NCI-H2107 treated with DMSO at 0.1 percent for 48 hours (cell line): ENCODE measurements around the gene KDM4C.
"Not testable (repeated sequence)": the region's sequence is repeated elsewhere in the genome, so short reads cannot be mapped to it uniquely, and the experiment has no call there.

Experiments
- DNase-seq: peaks from one replicate; lab custom pipeline; 2025; ENCODE audit not compliant: unreplicated experiment; lab: John Stamatoyannopoulos, UW

The KDM4C gene

GRCh38 chr9:6757456-6758247 is at the start of gene KDM4C:
TSS of gene KDM4C (plus strand) at chr9:6757973. CDS start at chr9:6792989, 35,016 bp downstream.
- DNase-seq = peak; percentile 74

- no peak for DNase-seq
Observed at GRCh38 chr9:6708732-6709131, 49.0 kb upstream of the KDM4C start.

- DNase-seq = no peak
Observed at GRCh38 chr9:6711403-6711802, 46.4 kb upstream of the KDM4C start.

GRCh38 chr9:6712041-6712440 is 45.7 kb upstream of the KDM4C start:
- DNase-seq = no peak

GRCh38 chr9:6714176-6714575 is 43.6 kb upstream of the KDM4C start:
- DNase-seq = no peak

GRCh38 chr9:6715153-6715754 is 42.5 kb upstream of the KDM4C start:
- not testable (repeated sequence) for DNase-seq

GRCh38 chr9:6715755-6716643 is 41.8 kb upstream of the KDM4C start:
- DNase-seq = no peak

- DNase-seq = no peak
Observed at GRCh38 chr9:6716766-6717165, 41.0 kb upstream of the KDM4C start.

- DNase-seq = no peak
Observed at GRCh38 chr9:6723881-6724420, 33.8 kb upstream of the KDM4C start.

- no peak for DNase-seq
Observed at GRCh38 chr9:6733257-6733656, 24.5 kb upstream of the KDM4C start.

GRCh38 chr9:6733831-6734230 is 23.9 kb upstream of the KDM4C start:
- no peak for DNase-seq

GRCh38 chr9:6735422-6735821 is 22.4 kb upstream of the KDM4C start:
- DNase-seq = no peak

GRCh38 chr9:6739218-6739617 is 18.6 kb upstream of the KDM4C start:
- no peak for DNase-seq

GRCh38 chr9:6748861-6749260 is 8.9 kb upstream of the KDM4C start:
- DNase-seq = not testable (repeated sequence)

GRCh38 chr9:6754861-6755260 is 2.9 kb upstream of the KDM4C start:
- not testable (repeated sequence) for DNase-seq

GRCh38 chr9:6757132-6757455 is 679 bp upstream of the KDM4C start:
- peak; percentile 65 for DNase-seq

- DNase-seq = no peak
Observed at GRCh38 chr9:6758248-6758497, 400 bp downstream of the KDM4C start.

GRCh38 chr9:6758498-6759184 is 868 bp downstream of the KDM4C start:
- DNase-seq = peak; percentile 22

GRCh38 chr9:6759185-6759977 is 1.6 kb downstream of the KDM4C start:
- peak; percentile 22 for DNase-seq

- DNase-seq = no peak
Observed at GRCh38 chr9:6761306-6761705, 3.5 kb downstream of the KDM4C start.
